GM08714 (cell line): ENCODE results near the gene ARPC5L.

Source experiments
- H3K4me3 ChIP-seq: fragments of 200-500 bp; sonication (Bioruptor generic); 2 replicates; pipeline ENCODE4 v1.5.1; 2014; ENCODE audit warnings: mild to moderate bottlenecking, low read length, inconsistent platforms
- ZNF274 ChIP-seq: IDR thresholded peaks from 2 replicates; pipeline ENCODE4 v1.6.1; 2012; ENCODE audit warnings: mild to moderate bottlenecking, low read depth, low read length

The ARPC5L gene

GRCh38 chr9:124861342-124862229, at the start of gene ARPC5L, which contains the start of gene RPL35:
ARPC5L (plus strand) TSS chr9:124862130; CDS start chr9:124869291, 7,161 bp downstream.
RPL35 (minus strand) TSS chr9:124861957; CDS start chr9:124861912, 45 bp downstream.
- no peak for TF ChIP-seq ZNF274

GRCh38 chr9:124812441-124812876, 49.5 kb upstream of the ARPC5L start:
- no peak for TF ChIP-seq ZNF274
- no peak overlapping the region for H3K4me3 ChIP-seq

More at GRCh38 chr9:124861342-124862229, at the start of gene ARPC5L, which contains the start of gene RPL35:
- peak within 1 kb of the TSS; percentile 90 for H3K4me3 ChIP-seq

GRCh38 chr9:124813041-124813440, 48.9 kb upstream of the ARPC5L start:
- no peak overlapping the region for H3K4me3 ChIP-seq
- TF ChIP-seq ZNF274: no peak

GRCh38 chr9:124813501-124814163, 48.3 kb upstream of the ARPC5L start:
- H3K4me3 ChIP-seq: no peak overlapping the region
- TF ChIP-seq ZNF274: no peak

GRCh38 chr9:124814164-124814535, 47.8 kb upstream of the ARPC5L start:
- no peak for TF ChIP-seq ZNF274
- no peak overlapping the region for H3K4me3 ChIP-seq

GRCh38 chr9:124815601-124816000, 46.3 kb upstream of the ARPC5L start:
- TF ChIP-seq ZNF274: no peak
- H3K4me3 ChIP-seq: no peak overlapping the region

GRCh38 chr9:124818431-124819281, 43.3 kb upstream of the ARPC5L start:
- no peak overlapping the region for H3K4me3 ChIP-seq
- TF ChIP-seq ZNF274: no peak

- TF ChIP-seq ZNF274: no peak
- H3K4me3 ChIP-seq: no peak overlapping the region
Measured at GRCh38 chr9:124820698-124821623, 41.0 kb upstream of the ARPC5L start.

- no peak overlapping the region for H3K4me3 ChIP-seq
- no peak for TF ChIP-seq ZNF274
Measured at GRCh38 chr9:124828489-124829333, 33.2 kb upstream of the ARPC5L start.

GRCh38 chr9:124829334-124829669, 32.6 kb upstream of the ARPC5L start:
- H3K4me3 ChIP-seq: no peak overlapping the region
- TF ChIP-seq ZNF274: no peak

- TF ChIP-seq ZNF274: no peak
- no peak overlapping the region for H3K4me3 ChIP-seq
Measured at GRCh38 chr9:124830593-124830992, 31.3 kb upstream of the ARPC5L start.

- no peak for TF ChIP-seq ZNF274
- H3K4me3 ChIP-seq: no peak overlapping the region
Measured at GRCh38 chr9:124831642-124832364, 30.1 kb upstream of the ARPC5L start.
